PFSK-1 (cell line): ENCODE measurements around the gene KIAA1958.

Experiments used
- POLR2AphosphoS5 ChIP-seq: IDR thresholded peaks from 2 replicates; pipeline ENCODE4 v1.6.1; 2012; ENCODE audit warnings: low read depth, mild to moderate bottlenecking, control low read depth, low read length, moderate library complexity
- SIN3A ChIP-seq: IDR thresholded peaks from 2 replicates; pipeline ENCODE4 v1.6.1; 2012; ENCODE audit warnings: mild to moderate bottlenecking, low read length, moderate library complexity, borderline replicate concordance; ENCODE audit not compliant: insufficient read depth
- TAF1 ChIP-seq: IDR thresholded peaks from 2 replicates; pipeline ENCODE4 v1.6.1; 2012; ENCODE audit warnings: low read length, control low read depth, borderline replicate concordance; ENCODE audit not compliant: insufficient read depth

GRCh38 chr9:112537561-112537960 is 50.9 kb downstream of the KIAA1958 start:
- TF ChIP-seq SIN3A (no peak), POLR2AphosphoS5 (no peak), TAF1 (no peak)
